NCI-H1436 treated with DMSO at 0.1 percent for 48 hours (cell line): ENCODE measurements around the gene ABTB2.
"Not testable (repeated sequence)": the region's sequence is repeated elsewhere in the genome, so short reads cannot be mapped to it uniquely, and the experiment has no call there.

ENCODE experiments used
- DNase-seq: peaks from one replicate; lab custom pipeline; 2025; lab: John Stamatoyannopoulos, UW

ABTB2 gene

DNA sequence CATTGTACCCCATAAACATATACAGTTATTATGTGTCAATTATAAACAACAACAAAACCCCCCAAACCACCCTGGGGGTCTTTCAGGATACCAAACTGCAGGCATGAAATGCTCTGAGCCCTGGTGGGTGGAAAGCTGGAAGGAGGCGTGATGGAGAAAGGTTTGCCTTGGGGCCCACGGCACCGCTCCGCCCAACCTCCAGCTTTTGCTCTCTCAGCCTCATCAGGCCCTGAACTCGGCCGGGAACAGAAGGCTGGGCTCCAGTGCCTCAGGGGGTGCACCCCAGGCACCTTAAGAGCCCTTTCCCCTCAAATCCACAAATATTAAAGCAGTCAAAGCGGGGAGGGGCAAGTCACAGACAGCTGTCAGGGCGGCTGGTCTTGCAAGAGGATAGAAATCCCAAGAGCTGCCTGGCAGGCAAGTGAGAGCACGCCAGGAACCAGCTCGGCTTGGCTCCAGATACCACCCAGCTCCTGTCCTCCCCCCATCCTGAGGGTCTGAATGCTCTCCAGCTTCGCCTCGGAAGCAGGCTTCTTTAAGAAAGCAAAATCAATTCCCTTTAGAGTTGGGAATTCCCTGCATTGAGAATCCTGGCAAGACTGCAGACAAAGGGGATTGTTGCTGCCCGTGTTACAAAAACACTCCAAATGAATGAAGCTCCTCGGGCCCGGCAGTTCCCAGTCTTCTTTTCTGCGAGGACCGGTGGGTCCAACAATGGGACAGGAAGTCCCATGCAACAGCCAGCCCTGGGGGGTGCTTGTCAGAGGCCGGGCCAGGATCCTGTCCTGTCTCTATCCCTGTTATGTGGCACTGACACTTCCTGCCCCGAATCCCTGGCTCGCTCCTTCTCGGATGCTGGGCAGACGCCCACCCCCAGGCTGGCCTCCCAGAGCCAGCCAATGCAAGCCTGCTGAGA, 171.6 kb downstream of the ABTB2 start:
- no peak for DNase-seq

DNA sequence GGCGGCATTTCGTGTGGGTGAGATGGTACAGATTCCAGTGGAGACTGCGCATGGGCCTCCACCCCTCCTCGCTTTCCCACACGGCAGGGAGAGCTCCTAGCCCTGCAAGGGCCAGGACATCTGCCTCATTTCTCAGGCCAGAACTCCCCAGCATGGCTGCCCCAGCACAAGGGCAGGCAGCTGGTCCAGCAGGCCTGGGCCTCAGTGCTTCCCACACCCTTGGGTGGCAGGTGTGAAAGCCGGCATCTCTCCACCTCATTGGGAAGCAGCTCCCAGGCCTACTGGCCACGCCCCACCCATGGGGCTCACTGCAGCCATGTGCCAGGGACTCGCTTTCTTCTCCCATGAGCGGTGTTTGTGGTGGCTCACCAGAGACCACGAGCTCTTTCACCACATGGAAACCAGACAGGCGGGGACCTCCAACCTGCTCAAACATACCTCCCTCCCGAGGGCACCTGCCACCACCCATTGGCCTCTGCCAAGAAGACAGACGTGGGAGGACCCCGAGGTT, 173.2 kb downstream of the ABTB2 start:
- no peak for DNase-seq

DNA sequence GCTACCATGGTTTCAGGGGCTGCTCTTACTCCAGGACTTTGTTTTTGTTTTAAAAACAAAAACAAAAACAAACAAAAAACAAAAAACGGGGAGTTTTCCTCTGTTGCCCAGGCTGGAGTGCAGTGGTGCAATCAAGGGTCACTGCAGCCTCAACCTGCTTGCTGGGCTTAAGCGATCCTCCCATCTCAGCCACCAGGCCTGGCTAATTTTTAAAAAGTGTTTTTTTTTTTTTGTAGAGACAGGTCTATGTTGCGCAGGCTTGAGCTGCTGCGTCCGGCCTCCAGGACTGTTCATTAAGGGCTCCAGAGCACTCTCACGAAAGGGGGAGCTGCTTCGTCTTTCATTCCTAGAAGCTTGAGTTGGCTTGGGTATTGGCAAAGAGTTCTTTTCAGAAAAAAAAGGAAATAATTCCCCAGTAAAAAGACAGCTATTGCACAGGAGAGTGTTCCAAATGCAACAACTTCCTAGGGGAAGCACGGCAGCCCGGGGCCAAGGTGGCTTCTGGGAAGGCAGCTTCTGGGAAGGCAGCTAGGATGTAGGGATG, 173.9 kb downstream of the ABTB2 start:
- no peak for DNase-seq

DNA sequence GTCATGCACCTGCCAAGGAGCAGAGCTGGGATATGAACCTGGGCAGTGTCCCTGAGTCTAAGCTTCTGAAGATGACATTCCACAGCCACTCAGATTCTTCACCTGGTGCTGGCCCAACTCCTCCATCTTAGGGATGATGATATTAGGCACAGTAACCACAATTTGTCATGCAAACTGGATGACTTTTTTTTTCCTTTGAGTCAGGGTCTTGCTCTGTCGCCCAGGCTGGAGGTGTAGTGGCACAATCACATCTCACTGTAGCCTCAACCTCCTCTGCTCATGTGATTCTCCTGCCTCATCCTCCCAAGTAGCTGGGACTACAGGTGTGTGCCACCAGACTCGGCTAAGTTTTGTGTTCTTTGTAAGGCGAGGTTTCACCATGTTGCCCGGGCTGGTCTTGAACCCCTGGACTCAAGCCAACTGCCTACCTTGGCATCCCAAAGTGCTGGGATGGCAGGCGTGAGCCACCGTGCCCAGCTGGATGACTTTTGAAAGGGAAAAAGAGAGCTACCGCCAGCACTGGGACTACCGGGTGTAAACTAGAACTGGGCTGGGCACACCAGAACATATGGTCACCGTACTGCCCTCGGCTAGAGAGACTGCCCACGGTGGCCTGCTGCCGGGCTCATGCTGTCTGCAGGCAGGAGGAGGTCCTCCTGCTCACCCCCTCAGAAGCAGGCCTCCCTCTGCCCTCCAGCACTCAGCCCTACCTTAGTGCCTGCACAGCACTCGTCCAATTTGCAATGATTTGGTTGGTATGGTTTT, 174.7 kb downstream of the ABTB2 start:
- DNase-seq = no peak

DNA sequence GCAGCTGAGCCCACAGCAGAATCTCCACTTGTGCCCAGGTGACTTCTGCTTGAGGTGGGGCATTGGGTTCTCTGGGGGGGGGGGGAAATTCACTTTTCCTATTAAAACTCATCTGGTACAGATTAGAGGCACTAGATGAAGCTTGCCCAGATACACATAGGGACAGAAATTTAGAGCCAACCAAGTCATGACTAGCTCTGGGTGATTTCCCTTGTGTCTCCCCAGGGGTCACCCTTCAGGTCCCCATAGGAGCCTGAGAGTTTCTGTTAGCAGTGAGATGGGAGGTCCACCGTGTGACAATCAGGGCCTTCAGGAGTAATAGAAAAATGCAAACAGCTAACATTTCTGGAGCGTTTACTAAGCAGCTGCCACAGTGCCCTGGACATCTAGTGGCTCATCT, 175.4 kb downstream of the ABTB2 start:
- DNase-seq = no peak

DNA sequence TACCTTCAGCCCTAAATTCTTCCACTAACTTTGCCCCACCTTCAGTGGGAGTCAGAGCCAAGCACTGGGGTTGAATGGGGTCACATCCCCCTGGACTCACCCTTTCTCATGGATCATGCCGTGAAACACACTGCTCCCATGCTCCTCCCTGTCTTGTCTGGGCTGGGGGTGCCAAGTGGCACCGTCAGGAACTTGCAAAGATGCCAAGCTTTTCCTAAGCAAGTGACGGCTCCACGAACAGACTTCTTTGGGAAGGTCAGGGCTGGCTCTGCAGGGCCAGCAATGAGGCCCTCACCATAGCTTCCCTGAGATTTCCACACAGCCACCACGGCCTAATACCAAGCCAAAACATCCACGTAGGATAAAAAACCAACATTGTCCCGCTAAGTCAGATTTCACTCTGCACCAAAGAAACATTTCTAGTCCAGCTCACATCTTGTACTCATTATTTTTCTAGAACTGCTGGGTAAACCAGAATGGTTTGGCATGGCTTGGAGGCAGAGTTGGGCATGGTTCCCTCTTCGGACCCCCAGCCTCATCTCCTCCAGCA, 175.9 kb downstream of the ABTB2 start:
- no peak for DNase-seq

DNA sequence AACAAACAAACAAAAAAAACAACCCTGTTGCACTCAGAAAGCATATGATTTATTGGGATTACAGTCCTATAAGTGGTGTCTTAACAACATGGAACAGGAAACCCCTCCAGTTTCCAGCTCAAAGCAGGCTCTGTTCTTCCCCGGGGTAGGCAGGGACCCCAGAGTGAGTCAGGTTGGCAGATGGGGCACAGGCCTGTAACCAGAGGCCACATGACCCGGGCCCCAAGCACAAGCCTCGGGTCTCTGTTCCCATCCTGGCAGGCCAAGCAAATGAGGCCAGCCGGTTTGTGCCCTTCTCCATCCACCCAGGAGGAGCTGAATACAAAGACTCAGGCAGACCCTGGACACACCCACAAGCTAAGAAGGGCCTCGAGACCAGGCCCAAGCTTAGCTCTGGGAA, 176.6 kb downstream of the ABTB2 start:
- no peak for DNase-seq

DNA sequence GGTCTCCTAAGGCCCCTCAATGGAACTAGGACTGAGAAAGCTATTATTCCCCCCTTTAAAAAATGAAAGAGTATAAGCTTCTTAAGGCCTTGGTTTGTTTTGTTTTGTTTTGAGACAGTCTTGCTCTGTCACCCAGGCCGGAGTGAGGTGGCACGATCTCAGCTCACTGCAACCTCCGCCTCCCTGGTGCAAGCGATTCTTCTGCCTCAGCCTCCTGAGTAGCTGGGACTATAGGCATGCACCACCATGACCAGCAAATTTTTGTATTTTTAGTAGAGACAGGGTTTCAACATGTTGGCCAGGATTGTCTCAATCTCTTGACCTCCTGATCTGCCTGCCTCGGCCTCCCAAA, 177.0 kb downstream of the ABTB2 start:
- DNase-seq = not testable (repeated sequence)

DNA sequence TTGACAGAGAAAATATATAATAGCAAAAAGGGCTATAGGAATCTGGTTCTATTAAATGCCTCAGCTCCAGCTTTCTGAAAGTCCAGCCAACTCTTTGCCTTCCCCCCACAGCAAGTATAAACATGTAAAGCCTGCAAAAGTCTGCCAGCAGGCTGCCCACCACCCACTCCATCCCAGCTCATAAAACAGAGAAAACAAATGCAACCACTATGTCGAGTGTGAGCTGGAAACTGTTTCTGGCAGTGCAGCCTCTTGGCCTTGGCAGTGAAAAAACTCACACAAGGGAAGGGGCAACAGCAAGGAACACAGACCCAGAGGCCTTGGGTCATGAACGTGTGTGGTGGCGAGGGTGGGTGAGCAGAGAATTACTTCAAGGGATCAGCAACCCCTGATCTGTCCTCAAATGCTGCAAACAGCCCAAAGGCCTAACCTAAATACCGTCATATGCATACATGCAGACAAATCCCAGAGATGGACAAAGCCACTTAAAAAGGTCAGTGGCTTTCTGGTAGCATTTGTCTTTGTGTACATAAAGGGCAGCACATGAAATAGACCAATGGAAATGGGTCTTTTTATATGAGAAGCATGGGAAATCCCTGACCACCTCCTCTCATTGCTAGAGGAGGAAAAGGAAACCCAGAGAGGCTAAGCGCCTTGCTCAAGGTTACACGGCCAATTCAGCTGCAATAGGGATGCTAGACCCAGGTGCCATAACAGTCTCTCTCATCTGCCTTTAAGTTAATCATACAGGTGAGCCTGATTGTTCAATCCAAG, 177.6 kb downstream of the ABTB2 start:
- DNase-seq = no peak

DNA sequence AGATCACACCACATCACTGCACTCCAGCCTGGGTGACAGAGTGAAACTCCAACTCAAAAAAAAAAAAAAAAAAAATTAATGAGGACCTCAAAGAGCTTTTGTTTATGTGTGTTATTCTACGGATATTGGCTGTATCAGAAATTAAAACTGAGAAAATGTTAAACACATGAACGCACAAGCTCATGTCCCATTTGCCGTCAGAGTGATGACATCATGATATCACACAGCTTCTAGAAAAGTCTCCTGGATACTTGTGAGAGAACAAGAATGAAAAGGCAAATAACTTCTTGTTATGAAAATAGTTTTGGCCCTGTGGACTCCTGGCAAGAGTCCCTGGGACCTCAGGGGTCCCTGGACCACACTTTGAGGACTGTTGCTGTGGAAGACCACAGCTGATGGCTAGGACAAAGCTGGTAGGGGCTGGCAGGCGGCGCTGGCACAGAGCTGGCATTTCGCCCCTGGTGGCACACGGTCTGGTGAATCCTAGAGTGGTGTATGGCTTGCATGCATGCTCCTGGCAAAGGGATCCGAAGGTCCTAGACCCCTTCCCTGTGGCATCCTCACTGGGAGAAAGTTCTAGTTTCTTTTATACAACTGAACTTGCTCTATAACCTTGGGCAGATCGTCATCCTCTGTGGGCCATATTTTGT, 178.7 kb downstream of the ABTB2 start:
- DNase-seq = no peak

DNA sequence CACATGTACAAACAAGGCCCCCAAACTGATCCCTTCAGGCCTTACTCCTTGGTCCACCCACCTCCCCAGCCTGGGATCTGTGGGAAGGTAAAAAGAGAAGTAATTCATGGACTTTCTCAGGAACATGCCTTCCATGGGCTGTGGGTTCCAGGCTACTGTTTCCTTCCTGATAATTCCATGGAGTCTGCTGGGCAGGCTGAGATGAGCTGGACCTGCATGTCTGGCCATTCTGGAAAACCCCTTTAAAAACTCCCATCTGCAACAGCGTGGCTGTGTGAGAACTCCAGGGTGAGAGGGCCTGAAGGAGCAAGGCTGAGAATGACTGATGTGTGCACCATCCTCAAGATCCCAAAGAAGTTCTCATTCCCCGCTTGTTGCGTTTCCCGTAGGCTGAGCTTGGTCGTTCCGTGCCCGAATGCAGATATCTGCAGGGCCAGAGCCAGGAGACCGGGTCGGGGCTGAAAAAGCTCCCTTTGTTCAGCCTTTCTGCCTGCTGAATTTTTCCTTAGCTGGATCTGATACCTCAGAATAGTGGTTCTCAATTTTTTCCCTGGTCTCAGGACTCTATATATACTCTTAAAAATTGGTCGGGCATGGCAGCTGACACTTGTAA, 179.5 kb downstream of the ABTB2 start:
- DNase-seq = no peak

DNA sequence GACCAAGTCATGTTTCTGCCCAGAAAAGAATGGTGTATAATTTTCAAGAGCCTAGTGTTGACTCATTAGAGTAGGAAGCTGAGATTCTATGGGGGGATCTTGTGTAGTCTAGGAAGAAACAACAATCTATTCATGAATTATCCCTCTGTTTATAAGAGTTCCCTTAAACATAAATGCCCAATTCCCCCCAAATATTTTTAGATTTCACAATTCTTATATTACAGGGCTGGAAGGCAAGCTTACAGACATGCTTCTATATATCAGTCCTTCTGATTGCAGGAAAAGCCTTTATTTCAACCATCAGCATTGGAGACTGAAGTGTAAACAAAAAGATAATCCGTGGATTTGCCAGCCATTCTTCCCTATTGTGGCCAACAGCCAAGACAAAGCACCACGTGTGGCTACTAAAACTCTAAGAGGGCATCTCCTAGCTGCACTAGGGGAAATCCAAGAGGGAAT, 181.0 kb downstream of the ABTB2 start:
- no peak for DNase-seq

DNA sequence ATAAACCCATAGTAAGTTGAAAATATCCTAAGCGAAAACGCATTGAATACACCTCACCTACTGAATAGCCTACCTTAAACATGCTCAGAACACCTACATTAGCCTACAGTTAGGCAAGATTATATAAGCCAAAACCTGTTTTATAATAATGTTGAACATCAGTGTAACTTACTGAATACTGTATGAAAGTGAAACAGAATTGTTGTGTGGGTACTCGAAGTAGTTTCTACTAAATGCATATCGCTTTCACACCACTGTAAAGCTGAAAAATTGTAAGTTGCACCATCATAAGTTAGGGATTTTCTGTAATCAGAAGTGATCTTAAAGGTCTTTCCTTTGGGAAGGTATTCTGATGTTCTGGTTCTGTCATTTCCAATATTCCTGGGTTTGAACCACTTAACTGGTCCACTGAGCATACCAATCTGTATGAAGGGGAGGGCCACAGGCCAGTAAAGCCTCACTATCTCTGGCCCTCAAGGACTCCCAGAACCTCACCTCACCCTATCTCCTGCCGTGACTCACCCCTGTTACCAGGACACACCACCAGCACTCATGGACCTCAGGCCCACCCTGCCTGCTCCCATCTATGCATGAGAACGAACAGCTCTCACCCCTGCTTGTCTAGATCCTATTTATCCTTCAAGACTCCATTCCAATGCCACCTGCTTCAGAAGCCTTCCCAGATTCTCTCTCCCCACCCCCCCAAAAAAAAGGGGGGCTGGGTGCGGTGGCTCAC, 182.4 kb downstream of the ABTB2 start:
- no peak for DNase-seq

DNA sequence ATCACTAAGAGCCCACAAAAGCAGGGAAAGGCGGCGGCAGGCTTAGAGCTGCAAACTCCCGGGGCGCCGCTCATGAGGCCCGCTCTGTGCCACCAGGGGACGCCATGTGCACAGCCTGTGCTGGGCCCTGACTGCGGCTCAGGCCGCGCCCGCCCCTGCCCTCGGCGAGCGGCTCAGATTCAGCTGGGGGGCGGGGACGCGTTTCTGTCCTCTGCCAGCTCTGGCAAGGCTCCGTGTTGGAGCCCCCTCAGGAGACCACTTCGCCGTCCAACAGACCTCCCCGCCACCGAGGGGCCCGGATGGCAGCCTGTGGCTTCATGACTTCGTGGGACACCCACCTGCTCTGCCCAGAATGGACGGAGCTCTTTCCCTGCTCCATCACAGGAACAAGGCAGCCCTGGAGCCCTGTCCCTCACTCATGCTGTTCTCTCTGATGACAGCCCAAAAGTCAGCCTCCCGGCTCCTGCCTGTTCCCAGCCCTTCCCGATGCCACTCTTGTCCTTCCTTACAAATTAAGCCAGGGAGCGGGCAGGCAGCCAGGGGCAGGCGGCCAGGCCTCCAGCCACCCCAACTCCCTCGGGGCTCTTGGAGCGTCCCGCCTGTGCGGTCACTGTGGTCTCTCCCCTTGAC, 183.3 kb downstream of the ABTB2 start:
- no peak for DNase-seq

DNA sequence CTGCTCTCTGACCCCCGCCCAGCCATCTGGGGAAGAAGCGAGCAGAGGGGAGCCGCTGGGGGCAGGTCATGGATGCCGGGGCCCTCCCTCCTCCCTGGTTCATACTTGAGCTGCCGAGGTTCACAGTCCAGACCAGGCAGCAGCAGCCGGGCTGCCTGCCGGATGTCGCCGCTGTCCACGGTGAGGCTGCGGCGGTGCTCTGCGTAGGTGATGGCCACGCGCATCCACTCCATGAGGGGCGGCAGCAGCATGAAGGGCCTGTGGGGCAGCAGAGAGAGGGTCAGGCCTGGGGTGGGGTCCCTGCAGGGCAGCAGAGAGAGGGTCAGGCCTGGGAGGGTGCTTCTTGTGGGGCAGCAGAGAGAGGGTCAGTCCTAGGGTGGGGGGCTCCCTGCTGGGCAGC, 184.8 kb downstream of the ABTB2 start:
- DNase-seq = no peak

DNA sequence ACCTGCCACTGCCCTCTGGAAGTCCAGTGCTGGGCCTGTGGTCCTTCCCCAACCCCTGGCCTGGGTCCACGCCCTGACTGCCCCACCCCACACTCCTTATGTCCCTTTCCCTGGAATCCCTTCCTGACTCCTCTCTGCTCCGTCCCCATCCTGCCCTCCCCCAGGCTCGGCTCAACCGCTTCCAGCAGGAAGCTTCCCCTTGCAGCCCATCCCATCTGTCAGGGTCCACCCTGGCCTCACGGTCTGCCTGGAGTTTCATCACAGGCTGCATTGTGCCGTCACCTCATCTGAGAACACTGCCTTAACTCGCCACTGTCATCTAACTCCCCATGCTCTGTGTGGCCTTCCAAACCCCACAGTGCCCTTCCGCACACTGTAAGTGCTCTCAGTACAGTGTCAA, 188.1 kb downstream of the ABTB2 start:
- no peak for DNase-seq

DNA sequence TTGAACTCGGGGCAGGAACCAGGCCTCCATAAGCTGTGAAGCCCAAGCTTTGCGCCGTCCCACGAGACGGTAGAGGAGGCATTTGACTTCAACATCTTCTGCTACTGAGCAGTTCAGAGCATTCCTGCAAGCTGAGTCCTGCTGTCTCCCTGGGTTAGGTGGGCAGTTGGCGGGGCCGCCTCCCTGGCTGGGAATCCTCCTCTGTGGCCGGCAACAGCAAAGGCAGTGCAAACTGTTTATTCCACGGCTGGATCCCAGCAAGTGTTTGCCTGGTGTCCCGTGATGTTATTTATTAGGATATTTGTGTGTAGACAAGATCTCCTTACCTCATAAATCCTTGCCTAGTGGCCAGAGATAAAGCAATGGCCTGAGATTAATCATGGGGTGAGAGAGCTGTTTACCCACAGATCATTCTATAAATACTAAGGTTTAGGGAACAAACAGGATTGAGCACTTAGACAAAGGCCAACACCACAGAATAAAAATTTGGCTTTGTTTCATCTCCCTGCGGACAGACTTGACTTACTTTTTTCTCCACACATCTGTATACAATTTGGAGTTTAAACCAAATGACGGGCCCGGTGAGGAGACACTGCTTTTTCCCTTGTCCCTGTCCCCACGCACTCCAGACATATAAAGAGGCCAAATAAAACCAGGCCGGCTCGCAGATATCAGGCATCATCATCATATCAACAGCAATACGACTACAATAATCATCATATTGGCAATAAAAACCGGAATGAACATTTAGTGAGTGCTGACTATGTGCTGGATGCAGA, 189.0 kb downstream of the ABTB2 start:
- no peak for DNase-seq

DNA sequence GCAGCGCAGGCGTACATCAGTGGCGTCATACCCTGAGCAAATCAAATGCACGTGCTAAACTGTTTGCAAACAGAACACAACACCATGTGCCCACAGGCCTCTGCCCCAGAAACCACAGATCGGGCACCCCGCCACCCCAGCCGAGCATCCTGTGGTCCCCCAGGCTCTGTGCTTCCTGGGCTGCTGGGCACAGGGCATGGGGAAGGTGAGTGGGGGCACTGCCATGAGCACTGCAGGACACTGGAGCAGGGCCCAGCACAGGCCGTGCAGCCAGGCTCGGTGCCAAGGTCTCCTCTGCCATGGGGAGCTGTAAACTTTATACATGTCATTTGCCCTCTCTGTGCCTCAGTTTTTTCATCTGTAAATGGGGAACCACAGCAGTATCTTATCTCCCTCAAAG, 189.8 kb downstream of the ABTB2 start:
- no peak for DNase-seq
